ENCODE measurements around the gene TNN. TPM values are rescaled to one million over a fixed set of nuclear protein-coding genes. Genes with fewer than 3 reads are reported as not detected.

The TNN gene
- not detected in 2 replicates for total RNA-seq (ENCODE audit: low replicate concordance)

GRCh38 chr1:175067362-175068106, at the start of gene TNN:
Gene TNN (plus strand): TSS chr1:175067833. CDS start chr1:175077419, 9,586 bp downstream.

GRCh38 chr1:175023043-175023921, 44.4 kb upstream of the TNN start, which contains the start of gene MRPS14:
Gene MRPS14 (minus strand): TSS chr1:175023425. CDS start chr1:175023408, 17 bp downstream.

GRCh38 chr1:175192630-175193526, 125.2 kb downstream of the TNN start, which contains the start of gene KIAA0040:
Gene KIAA0040 (minus strand): TSS chr1:175192776. CDS start chr1:175161013, 31,763 bp downstream.

Other genes starting within 250 kb of the TNN start
- 74.6 and 152 TPM in 2 replicates for gene CACYBP, start 67.9 kb upstream of the TNN start, total RNA-seq (ENCODE audit: low replicate concordance)
- gene MRPS14, start 44.4 kb upstream of the TNN start, total RNA-seq (ENCODE audit: low replicate concordance) = 21.2 and 27.7 TPM in 2 replicates
- gene KIAA0040, start 124.9 kb downstream of the TNN start, total RNA-seq (ENCODE audit: low replicate concordance) = 0.47 and 2.5 TPM in 2 replicates